T47D (cell line): Measurements from ENCODE around the gene USP40.

ENCODE experiments used
- DNase-seq, 2 experiments: peaks; one replicate each; pipeline versions ENCODE4 v3.0.0 to v3.0.0-alpha.2; 2011 to 2012; ENCODE audit warnings: low read depth in 1 of 2, low spot score in 1 of 2
- JUND ChIP-seq: IDR thresholded peaks from 2 replicates; pipeline ENCODE4 v1.6.1; 2012; ENCODE audit warnings: low read depth
- in situ Hi-C: cut with HindIII; loops from 2 replicates; pipeline ENCODE4 v1.10.0; 2016; ENCODE audit warnings: low sequenced_read_pairs, low pct_unique_long_range_greater_than_20kb

Gene USP40

DNA sequence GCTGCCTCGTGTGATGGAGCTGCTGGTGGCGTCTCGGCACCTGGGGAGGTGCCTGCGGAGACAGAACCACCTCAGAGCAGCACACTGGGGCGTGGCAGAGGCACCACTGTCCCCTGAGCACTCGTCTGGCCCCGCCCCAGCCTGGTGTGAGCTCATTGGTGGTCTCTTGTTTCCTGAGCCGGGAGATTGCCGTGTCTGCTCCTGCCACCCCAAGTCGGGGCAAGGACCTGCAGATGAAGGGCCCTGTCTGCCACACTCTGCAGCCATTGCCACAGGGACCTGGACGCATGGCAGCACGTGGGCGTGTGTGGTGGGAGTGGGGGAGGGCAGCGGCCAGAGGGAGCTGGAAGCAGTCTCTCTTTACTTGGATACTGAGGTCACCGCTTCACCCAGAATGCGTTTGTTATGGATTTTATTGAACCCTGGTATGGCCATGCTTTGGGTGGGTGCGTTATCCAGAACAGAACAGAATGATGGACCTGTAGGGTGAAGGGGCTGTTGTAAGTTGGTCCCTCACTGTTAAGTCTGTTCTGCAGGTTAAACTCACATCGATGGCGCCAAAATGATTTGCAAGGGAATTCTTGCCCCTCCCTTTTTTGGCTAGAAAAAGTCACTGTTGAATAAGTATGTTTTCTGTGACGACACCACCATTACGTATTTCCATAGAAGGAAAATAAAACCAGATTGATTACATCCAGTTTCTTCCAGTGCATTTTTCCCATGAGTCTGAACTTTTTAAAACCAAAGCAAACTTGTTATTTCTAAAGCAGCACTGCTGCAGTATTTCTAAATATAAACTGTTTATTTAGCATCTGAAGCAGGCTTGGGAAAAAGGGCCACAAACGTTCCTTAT, 92.0 kb downstream of the USP40 start:
- no peak for TF ChIP-seq JUND
- in situ Hi-C loops, result no loop called here
- no peak for DNase-seq

DNA sequence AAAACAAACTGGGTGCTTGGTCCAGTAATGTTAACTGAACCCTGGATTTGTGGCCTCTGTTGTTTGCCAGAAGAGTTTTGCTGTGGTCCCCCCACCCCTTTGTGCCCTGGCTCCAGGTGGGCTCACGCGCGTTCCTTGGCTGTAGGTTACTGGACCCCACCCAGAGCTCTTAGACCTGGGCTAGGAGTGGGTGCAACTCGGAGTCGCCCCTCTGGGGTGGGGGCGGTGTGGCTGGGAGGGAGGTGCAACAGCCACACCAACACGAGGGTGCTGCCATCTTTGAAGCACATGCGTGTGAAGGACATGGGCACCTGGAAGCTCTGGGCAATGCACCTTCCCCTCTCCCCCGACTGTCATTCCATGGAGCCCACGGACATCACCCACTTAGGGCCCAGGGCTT, 92.7 kb downstream of the USP40 start:
- TF ChIP-seq JUND, result no peak
- DNase-seq, result no peak
- in situ Hi-C loops, result no loop called here

DNA sequence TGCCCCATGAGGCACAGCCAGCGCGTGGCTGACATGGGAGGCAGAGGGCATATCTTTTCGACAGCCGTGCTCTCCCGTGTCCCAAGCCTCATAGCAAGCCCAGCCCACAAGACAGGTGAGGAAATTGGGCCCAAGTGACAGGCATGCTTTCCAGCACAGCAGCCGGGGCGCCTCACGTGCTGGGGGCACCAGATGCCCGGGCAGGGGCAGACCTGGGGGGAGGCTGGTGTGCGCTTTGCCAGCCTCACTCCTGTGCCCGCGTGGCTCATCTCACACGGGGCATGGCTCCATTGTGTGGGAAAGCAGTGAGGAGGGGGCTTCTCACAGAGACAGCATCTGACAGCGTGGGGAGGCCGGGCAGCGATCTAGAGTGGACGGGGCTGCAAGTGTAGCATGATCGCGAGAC, 93.2 kb downstream of the USP40 start:
- no peak for DNase-seq
- TF ChIP-seq JUND, result no peak
- in situ Hi-C loops, result no loop called here

DNA sequence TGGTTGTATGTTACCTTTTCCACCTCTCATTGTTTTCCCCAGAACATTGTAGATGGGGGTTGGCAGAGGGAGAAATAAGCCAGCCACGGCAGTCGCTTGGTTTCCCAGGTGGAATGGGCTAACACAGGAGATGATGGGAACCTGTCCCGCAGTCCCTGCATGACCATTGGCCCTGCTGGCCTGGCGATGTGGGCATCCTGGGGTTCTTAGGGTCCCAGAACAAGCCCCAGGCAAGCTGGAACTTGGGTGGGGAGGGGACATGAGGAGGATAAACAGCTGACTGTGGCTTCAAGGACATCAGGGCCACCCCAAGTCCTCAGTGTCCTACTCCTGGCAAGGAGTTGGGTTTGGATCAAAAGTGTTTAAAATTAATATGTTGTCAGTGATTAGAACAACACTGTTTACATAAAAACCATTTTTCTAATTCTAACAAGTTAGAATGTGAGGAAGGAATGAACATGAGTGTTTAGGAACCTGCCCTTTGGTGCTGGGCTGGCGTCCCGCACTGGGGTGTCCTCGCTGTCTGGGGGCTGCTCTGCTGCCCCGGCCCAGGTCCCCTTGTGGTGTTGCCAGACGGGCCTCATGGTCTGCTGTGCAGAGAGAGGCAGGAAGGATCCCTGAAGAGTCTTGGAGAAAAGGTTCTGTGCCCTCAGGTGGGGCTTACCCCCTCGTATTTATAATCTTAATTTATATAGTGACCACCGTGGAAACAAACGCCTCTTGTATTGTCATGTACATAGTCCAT, 95.1 kb downstream of the USP40 start:
- no peak for DNase-seq
- in situ Hi-C loops, result no loop called here
- TF ChIP-seq JUND, result no peak

DNA sequence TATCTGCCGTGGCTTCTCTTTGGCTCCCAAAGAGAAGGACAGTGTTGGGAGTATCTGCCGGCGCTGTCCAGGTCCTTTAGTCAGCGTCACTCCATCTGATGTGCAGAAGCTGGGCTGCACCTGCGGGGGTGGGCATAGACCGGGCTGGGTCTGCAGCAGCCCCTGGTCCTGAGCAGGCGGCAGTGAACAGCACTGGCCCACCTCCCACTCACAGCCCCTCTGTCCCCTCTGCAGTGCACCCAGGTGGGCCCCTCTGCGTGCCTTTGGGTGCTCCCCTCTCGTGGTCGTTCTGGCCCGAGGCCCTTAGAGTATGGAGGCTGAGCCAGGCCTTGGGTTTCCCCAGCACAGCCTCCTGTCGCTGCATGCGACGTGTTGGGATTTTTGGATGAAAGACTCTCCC, 95.7 kb downstream of the USP40 start:
- in situ Hi-C loops, result no loop called here
- TF ChIP-seq JUND, result no peak
- DNase-seq, result no peak

DNA sequence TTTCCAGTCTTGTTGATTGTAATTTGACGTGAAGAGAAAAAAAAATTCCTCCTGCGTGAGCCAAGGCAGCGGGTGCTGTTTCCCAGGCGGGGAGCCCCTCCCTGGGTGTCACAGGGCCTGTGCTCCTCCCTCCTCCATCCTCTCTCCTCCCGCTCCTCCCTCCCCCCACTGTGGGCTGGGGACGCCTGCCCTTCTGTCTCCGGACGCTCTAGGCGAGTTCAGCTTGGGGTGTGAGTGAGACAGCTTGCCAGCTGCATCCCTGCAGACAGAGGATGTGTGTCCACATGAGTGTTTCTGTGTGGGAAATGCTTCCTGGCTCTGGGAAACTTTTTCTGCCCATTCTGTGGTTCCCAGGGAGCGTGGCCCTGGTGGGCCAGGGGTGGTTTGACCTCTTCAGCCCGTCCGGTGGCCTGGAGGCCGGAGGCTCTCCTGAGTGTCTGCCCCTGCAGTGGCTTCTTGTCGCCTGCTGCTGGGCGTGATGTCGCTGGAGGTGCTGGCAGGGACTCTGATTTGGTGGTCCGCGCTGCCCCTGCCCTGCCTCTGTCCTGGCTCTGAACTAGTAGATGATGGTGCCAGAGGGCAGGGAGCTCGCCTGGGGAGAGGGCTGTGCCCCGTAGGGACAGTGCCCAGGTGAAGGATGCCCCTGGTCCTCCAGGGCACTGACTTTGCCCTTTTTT, 96.4 kb downstream of the USP40 start:
- no peak for DNase-seq
- in situ Hi-C loops, result no loop called here
- no peak for TF ChIP-seq JUND

DNA sequence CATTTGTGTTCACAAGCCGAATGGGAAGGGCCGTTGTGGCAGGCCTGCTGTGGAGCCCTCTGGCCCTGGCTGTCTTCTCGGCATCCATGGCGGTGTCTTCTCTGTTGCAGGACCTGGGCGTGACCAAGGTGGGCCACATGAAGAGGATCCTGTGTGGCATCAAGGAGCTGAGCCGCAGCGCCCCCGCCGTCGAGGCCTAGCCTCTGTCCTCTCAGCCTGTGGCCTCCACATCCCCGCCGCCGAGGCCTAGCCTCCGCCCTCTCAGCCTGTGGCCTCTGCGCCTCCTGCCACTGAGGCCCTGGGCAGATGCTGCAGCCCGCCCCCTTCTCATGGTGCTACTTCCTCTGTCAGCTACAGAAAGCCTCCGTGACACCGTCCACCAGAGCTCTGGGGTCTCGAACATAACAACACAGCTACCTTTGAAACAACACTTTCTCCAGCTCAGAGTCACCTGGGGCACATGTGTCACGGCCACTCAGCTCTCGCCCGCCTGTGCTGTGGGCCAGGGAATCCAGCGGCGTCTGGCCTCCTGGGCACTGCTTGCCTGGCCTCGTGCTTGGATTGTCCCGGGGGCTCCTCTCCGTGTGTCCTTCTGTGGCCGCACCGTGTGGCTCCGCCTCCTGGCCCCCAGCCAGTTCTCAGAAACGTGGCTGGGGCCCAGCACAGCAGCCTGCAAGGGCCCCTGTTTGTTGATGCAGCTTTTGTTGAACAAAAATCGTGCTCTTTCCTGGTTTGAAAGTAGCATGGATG, 97.1 kb downstream of the USP40 start:
- no peak for DNase-seq
- in situ Hi-C loops, result no loop called here
- TF ChIP-seq JUND, result no peak

DNA sequence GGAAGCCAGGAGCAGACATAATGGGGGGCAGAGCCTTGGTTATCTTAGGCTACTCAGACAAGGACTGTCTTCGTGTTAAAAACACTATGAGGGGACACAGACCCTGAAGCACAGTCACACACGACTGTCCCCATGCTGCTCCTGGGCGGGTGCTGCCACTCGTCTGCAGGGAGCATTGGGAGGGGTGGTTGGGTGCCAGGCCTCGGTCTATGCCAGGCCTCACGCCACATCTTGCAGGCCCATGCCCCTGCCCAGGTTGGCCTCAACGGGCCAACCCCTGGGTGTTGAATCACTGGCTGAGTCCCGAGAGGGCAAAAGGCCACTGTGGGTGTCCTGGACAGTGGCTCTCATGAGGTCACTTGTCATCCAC, 97.9 kb downstream of the USP40 start:
- DNase-seq, result no peak
- in situ Hi-C loops, result no loop called here
- no peak for TF ChIP-seq JUND

DNA sequence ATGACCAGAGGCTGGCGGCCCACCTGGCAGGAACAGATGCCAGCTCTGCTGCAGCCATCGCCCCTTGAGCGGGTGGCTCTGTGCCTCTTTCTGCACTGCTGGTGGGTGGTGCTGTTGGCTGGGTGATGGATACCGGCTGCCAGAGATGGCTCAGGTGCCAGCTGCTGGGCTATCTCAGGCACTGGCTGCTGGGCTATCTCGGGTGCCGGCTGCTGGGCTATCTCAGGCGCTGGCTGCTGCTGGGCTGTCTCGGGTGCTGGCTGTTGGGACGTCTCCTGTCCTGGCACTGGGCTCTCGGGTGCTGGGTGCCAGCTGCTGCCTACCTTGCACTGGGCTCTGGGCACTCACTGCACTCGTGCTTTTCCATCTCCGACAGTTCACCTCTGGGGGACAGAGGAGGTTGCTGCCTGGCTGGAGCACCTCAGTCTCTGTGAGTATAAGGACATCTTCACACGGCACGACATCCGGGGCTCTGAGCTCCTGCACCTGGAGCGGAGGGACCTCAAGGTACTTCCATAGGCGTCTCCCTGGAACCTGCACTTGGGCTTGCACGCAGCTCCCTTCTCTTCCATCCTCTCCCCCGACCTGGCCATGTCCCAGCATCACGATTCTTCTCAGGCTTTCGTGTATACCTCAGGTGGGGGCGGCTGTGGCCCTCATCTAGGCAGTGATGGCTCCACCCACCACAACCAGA, 98.4 kb downstream of the USP40 start:
- in situ Hi-C loops, result no loop called here
- no peak for TF ChIP-seq JUND
- no peak for DNase-seq

DNA sequence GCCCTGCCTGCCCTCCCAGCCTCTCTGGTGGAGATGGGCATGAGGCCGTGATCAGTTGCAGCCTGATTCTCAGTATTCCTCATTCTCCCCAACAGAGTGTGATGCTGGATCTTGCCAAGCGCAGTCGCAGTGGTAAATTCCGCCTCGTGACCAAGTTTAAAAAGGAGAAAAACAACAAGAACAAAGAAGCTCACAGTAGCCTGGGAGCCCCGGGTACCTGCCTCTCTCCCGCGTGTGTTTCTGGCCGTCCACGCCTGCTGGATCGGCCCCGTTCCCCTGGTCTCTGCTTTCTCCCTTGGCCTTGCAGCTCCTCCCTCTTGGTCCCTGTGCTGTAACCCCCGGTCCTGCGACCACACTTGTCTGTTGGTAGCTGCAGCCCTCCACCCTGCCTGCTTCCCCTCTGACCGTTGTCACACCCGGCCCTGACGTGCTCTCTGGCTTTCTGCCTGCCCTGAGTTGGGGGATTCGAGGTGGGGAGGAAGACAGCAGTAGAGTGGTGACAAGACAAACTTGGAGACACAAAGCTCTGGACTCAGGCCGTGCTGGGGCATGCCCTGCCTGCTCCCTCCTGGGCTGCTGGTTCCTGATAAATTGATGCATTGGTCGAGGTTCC, 99.5 kb downstream of the USP40 start:
- DNase-seq, result no peak
- in situ Hi-C loops, result no loop called here
- TF ChIP-seq JUND, result no peak

DNA sequence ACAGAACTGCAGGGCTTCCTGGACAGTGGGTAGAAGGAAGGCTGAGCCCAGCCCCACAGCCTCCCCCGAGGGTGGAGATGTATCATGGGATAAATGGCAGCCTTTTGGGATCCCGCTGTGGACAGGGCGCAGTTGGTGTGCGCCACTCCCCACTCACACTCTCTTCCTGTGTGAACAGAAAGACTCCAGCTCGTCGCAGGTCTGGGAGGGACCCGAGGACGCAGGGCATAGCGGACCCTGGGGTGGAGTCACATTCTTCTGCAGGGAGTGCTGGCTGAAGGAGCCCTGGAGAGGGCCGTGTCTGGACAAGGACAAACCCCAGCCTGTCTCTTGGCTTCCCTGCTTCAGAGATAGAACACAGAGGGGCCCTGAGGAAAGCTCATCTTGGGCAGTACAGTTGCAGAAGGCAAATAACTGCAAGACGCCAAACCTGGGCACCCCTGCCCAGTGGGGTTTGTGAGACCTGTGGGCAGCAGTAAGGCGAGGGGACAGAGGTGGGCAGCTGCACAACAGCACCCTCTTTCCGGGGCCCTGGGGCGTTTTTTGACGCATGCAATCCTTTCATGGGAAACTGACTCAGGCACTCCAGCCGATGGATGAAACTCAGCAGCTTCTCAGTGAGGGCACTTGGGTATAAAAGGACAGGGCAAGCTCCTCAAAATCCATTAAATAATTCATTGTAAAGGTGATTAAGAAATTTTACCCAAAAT, 101.9 kb downstream of the USP40 start:
- DNase-seq, result no peak
- no peak for TF ChIP-seq JUND
- in situ Hi-C loops, result no loop called here
